ENCODE data around the gene EPB41.

The EPB41 gene

GRCh38 chr1:28890836-28891235 is 23.5 kb upstream of the EPB41 start:
- DNase-seq (ENCODE audit: low read depth) = no peak

- DNase-seq (ENCODE audit: low read depth) = no peak
Measured at GRCh38 chr1:28891256-28891655, 23.1 kb upstream of the EPB41 start.

- DNase-seq (ENCODE audit: low read depth) = no peak
Measured at GRCh38 chr1:28893403-28894102, 20.8 kb upstream of the EPB41 start.

DNA sequence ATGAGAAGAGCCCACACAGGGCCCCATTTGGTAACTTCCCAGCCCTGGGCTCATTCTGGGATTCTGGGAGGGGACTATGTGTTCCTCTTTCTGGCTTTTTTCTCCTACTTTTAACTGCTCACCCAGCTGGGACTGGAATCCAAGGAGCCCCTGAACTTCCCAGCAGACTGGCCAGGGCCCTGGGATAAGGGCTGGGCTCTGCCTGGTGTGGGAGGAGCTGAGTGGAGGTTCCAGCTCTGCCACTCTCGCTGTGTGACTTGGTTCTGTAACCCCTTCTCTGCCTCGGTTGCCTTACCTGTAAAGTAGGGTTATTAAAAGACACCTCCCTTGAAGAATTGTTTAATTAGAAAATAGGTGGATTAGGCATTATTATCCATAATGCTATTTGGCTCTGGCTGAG is 19.6 kb upstream of the EPB41 start:
- DNase-seq (ENCODE audit: low read depth) = no peak

DNA sequence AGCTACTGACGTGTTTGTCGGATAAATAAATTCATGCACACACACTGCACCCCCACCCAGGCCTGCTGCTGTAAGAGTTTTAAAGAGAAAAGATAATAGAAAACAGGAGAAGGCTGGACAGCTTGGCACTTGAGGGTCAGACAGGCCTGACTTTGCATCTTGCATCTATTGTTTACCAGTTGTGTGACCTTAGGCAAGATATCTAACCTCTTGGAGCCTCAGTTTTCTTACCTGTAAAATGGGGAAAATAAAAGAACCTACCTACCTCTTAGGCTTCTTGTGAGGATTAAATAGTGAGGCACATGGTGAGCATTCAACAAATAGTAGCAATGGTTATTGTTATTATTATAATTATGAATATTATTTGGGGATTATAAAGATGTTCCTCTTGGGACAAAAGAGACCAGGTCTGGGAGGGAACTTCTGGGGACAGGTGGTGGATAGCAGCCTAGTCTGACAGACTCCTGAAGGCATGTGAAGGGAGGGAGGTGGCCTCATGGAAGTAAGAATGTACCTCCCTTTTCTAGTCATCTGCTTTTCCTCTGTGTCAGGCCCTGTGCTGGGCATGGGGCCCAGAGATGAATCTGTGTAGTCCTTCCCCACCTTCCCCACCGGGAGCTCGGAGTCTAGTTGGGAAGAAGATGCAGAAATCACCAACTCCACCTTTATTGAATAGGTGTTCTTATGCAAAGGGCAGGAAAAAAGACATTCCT is 18.3 kb upstream of the EPB41 start:
- no peak for DNase-seq (ENCODE audit: low read depth)

- DNase-seq (ENCODE audit: low read depth) = no peak
Measured at GRCh38 chr1:28896609-28896986, 17.8 kb upstream of the EPB41 start.

DNA sequence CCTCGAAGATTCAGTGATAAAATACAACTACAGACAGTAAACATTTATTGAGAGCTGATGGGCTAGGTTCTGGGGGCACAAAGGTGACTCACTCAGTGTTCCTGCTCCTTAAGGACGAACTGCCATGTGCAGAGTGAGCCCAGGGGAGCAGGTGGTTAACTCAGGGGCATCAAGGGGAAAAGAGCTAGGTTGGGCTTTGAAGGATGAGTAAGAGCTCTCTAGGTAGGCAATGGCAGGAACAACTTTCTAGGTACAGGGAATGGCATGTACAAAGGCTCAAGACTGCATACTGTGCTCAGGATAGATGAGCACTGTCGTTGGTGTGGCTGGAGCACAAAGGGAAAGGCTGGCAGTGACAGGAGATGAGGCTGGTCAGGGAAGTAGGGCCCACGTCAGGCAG is 16.6 kb upstream of the EPB41 start:
- no peak for DNase-seq (ENCODE audit: low read depth)

- no peak for DNase-seq (ENCODE audit: low read depth)
Measured at GRCh38 chr1:28898405-28898881, 15.9 kb upstream of the EPB41 start.

GRCh38 chr1:28899267-28899666 is 15.1 kb upstream of the EPB41 start:
- no peak for DNase-seq (ENCODE audit: low read depth)

GRCh38 chr1:28900562-28900961 is 13.8 kb upstream of the EPB41 start:
- DNase-seq (ENCODE audit: low read depth) = no peak

DNA sequence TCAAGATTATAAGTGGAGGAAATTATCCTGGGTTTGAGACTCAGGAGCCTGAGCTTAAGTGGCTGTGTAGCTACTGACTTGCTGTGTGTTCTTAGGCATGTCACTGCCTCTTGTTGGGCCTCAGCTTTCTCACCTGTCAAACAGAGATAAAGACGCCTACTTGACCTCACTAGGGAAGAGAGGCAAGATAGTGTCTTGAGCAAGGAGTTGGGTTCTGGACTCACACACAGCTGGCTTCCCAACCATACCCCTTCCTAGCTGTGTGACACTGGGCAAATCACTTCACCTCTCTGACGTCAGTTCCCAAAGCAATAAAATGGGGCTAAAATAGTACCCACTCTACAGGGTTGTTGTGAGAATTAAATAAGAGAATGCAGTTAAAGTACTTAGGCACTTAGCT is 11.6 kb upstream of the EPB41 start:
- DNase-seq (ENCODE audit: low read depth) = no peak

DNA sequence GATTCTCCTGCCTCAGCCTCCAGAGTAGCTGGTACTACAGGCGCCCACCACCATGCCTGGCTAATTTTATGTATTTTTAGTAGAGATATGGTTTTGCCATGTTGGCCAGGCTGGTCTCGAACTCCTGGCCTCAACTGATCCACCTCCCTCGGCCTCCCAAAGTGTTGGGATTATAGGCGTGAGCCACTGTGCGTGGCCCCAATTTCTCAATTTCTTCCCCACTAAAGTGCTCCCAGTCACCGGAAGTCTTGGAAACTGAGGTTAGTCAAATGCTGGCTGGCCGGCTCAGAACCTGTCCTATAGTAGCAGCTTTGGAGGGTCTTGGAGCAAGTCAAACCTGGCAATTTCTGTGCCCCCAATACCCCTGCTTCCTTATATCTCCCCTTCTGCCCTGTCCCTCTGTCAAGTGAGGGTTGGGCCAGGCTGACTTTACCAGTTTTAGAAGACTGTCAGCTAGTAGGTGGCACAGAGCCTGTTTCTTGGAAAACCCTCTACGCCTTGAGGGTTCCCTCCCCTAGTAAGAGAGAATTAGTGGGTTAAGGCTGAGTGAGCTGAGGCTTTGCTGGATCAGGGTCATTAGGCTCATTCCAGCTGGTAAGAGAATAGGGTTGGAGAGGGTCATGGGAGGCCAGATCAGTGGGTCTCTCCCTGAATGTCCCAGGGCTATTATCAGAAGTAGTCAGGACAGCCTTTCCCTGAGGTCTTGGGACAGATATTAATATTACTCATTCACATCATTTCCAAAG is 8.3 kb upstream of the EPB41 start:
- DNase-seq (ENCODE audit: low read depth) = no peak

GRCh38 chr1:28909198-28909597 is 5.2 kb upstream of the EPB41 start:
- DNase-seq (ENCODE audit: low read depth) = no peak

DNA sequence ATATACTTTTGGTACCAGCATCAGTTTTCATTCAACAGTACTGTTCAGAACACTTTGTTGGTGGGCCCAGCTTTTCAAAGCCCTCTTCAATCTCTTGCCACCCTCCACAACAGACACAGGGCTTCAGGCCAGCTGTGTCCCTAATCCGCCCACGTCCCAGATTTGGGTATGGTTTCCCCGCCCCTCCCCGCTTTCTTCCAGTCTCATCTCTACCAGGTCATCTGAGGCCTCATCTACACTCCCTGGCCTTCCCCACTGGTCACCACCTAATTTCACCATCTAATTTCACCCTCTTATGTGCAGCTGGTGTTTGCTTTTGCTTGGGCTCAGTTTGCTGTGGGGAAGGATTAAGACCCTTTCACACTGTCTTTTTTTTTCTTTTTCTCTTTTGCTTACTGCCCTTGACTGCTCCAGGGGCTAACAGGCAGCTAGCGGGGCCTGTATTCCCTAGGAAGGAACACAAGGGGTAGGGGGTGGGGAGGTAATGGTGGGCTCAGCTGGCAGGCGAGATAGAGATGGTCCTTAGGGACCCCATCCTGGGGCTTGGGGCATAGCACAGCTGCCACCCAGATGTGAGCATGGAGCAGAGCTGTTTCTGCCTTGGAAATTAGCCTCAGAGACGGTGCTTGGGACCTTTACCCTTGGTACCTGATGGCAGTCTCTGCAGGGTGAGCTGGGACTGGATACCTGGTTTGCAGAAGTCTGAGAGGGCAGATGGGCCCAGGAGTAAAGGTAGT is 3.8 kb upstream of the EPB41 start:
- no peak for DNase-seq (ENCODE audit: low read depth)

- DNase-seq (ENCODE audit: low read depth) = no peak
Measured at GRCh38 chr1:28913786-28914227, 562 bp upstream of the EPB41 start.

- DNase-seq (ENCODE audit: low read depth) = peak; percentile 28
Measured at GRCh38 chr1:28915031-28915895, 894 bp downstream of the EPB41 start.

DNA sequence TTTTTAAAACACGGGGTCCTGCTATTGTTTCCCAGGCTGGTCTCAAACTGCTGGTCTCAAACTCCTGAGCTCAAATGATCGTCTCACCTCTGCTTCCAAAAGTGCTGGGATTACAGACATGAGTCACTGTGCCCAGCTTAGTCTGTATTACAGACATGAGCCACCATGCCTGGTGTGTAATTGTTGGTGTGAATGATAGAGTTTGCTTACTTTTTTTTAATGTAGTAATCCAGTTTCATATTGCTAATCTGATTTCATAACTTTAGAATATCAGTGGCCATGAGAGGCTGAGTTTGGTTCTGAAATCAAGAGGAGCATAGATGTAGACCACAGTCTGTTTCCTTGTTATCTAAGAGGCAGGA is 3.4 kb downstream of the EPB41 start:
- no peak for DNase-seq (ENCODE audit: low read depth)

GRCh38 chr1:28921286-28921869 is 7.0 kb downstream of the EPB41 start:
- no peak for DNase-seq (ENCODE audit: low read depth)

GRCh38 chr1:28925350-28925891 is 11.1 kb downstream of the EPB41 start:
- no peak for DNase-seq (ENCODE audit: low read depth)

DNA sequence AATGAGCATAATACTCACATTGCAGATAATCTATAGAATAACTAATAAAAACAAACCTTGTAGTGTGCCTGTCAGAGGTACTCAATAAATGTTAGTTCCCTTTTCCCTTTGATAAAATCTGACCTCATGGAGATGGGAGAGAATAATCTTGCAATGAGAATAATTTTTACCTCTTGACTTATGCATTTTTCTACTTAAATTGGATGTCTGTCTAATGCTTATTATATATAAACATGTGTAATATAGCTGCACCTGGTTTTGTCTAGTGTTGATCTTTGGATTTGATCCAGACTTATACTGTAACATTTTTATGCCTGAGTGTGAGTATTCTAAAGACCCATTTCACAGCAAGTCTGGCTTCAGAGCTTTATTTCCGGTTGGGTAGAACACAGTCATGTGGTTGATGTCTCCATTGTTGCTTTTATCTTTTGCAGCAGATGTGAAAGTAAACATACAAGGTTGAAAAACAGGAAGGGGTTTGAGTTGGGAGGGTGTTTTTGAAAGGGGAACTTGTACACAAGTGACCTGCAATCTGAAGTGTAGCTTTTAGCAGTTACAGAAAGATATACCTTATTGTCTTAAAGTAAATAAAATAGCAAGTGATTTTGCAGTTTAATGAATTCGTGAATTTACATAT is 12.4 kb downstream of the EPB41 start:
- peak; percentile 8 for DNase-seq (ENCODE audit: low read depth)

All from activated gamma-delta T cell treated with anti-CD3 and anti-CD28 coated beads, Interleukin-2, amount 50 U/mL, for 16 hours (primary cell).